HepG2 (cell line): ENCODE results near the gene SP110. TPM values are rescaled to one million over a fixed set of nuclear protein-coding genes. Genes with fewer than 3 reads are reported as not detected.

Experiments used
- AHDC1 ChIP-seq: sonication (generic); formaldehyde crosslinking; IDR thresholded peaks from 2 replicates; pipeline ENCODE4 v1.5.1; 2020; ENCODE audit warnings: mild to moderate bottlenecking, missing genetic modification reagents, borderline replicate concordance
- CBX1 ChIP-seq: IDR thresholded peaks from one replicate; pipeline ENCODE4 v1.6.1; 2016; ENCODE audit warnings: antibody characterized with exemption, low read depth
- CEBPZ ChIP-seq: IDR thresholded peaks from 2 replicates; pipeline ENCODE4 v1.6.1; 2012; ENCODE audit warnings: low read length, improper control_type of control experiment
- GFI1 ChIP-seq: sonication (generic); formaldehyde crosslinking; IDR thresholded peaks from 2 replicates; pipeline ENCODE4 v1.5.0; 2020; ENCODE audit warnings: missing genetic modification reagents, mild to moderate bottlenecking, borderline replicate concordance
- MAZ ChIP-seq, 2 experiments: sonication (generic) in 1 of 2; formaldehyde crosslinking in 1 of 2; IDR thresholded peaks; 2 replicates each; pipeline versions ENCODE4 v1.5.0 to v1.6.1; 2012 to 2020; ENCODE audit warnings: low read depth in 2 of 2, mild to moderate bottlenecking in 2 of 2, borderline replicate concordance in 1 of 2, improper control_type of control experiment in 1 of 2, low read length in 1 of 2, missing genetic modification reagents in 1 of 2, moderate library complexity in 1 of 2
- TBL1XR1 ChIP-seq: fragments of 150-350 bp; IDR thresholded peaks from 2 replicates; pipeline ENCODE4 v1.6.1; 2014; ENCODE audit warnings: borderline replicate concordance, low read length; ENCODE audit not compliant: partially characterized antibody
- TEAD2 ChIP-seq: sonication (generic); formaldehyde crosslinking; IDR thresholded peaks from 2 replicates; pipeline ENCODE4 v1.9.0; 2021; ENCODE audit warnings: missing genetic modification reagents
- ZBTB4 ChIP-seq: sonication (generic); formaldehyde crosslinking; IDR thresholded peaks from 2 replicates; pipeline ENCODE4 v1.4.0; 2020; ENCODE audit warnings: missing genetic modification reagents, mild to moderate bottlenecking, borderline replicate concordance
- ZMYM3 ChIP-seq: sonication (generic); formaldehyde crosslinking; IDR thresholded peaks from 2 replicates; pipeline ENCODE4 v1.5.1; 2020; ENCODE audit warnings: mild to moderate bottlenecking, missing genetic modification reagents
- ZNF430 ChIP-seq: sonication (generic); formaldehyde crosslinking; IDR thresholded peaks from 2 replicates; pipeline ENCODE4 v1.9.0; 2021; ENCODE audit warnings: mild to moderate bottlenecking, missing genetic modification reagents
- ZNF530 ChIP-seq: sonication (generic); formaldehyde crosslinking; IDR thresholded peaks from 2 replicates; pipeline ENCODE4 v1.5.0; 2020; ENCODE audit warnings: low read depth, mild to moderate bottlenecking, missing genetic modification reagents
- polyA plus RNA-seq, 8 experiments: library from polyadenylated mRNA; depleted of rRNA in 3 of 8; stranded (reverse) in 7 of 8; unstranded in 1 of 8; fragments of >200 nt; fragmentation: Illumina TruSeq in 4 of 8; extraction: Trizol in 4 of 8; gene quantifications; 2 replicates each; pipeline versions ENCODE4 v1.2.1 to v1.2.3, GENCODE V29; 2011 to 2016; ENCODE audit warnings: low read depth in 4 of 8, missing spikeins in 1 of 8, mixed read lengths in 1 of 8; ENCODE audit not compliant: insufficient read depth in 1 of 8
- total RNA-seq, 5 experiments: library from RNA; depleted of rRNA; stranded (reverse); fragments of >200 nt; fragmentation: Illumina TruSeq; extraction: Trizol; gene quantifications; 2 replicates each; pipeline ENCODE4 v1.2.3, GENCODE V29; 2016; ENCODE audit warnings: low read depth in 1 of 5

The SP110 gene
- total and polyA plus RNA-seq, 2 of the 13 experiments (the other 11 are each of a cell fraction or from before 2014, with no cell fraction given): 7.9 to 10.4 TPM

- no peak for TF ChIP-seq TBL1XR1
- TF ChIP-seq AHDC1 (CRISPR knock-in tag): no peak
- no peak for TF ChIP-seq CEBPZ
- no peak for TF ChIP-seq ZMYM3 (CRISPR knock-in tag)
- no peak for TF ChIP-seq ZNF530 (CRISPR knock-in tag)
- no peak for TF ChIP-seq CBX1
- TF ChIP-seq TEAD2 (CRISPR knock-in tag): no peak
- TF ChIP-seq ZBTB4: no peak
- TF ChIP-seq MAZ (IDR thresholded peaks at IDR 0.05; ENCODE audit: borderline replicate concordance, low read depth, low read length): no peak
- TF ChIP-seq MAZ (CRISPR knock-in tag; IDR thresholded peaks at IDR 0.05; ENCODE audit: low read depth): no peak
- TF ChIP-seq ZNF430 (CRISPR knock-in tag): no peak
- no peak for TF ChIP-seq GFI1 (CRISPR knock-in tag)
- TF ChIP-seq, all 625 proteins: peak for 0
Measured at GRCh38 chr2:230164139-230164538, 55.6 kb downstream of the SP110 start (continued).
